H1 (cell line): ENCODE measurements around the gene LTBP4. TPM values are rescaled to one million over a fixed set of nuclear protein-coding genes. Genes with fewer than 3 reads are reported as not detected.

Experiments used
- HDAC6 ChIP-seq: IDR thresholded peaks from one replicate; pipeline ENCODE4 v1.7.1; 2012; ENCODE audit warnings: low read depth, mild to moderate bottlenecking, inconsistent platforms, low read length, moderate library complexity
- NRF1 ChIP-seq: IDR thresholded peaks from 2 replicates; pipeline ENCODE4 v1.6.1; 2011; ENCODE audit warnings: mild to moderate bottlenecking, low read depth, low read length, improper control_type of control experiment
- RFX5 ChIP-seq: IDR thresholded peaks from 2 replicates; pipeline ENCODE4 v1.6.1; 2011; ENCODE audit warnings: low read depth, low read length, improper control_type of control experiment, borderline replicate concordance
- SIN3A ChIP-seq, 2 experiments: IDR thresholded peaks in 1 of 2; conservative IDR thresholded peaks in 1 of 2; 2 replicates each; pipeline ENCODE4 v1.6.1; 2011 to 2012; ENCODE audit warnings: low read length in 2 of 2, improper control_type of control experiment in 1 of 2, low read depth in 1 of 2, mild to moderate bottlenecking in 1 of 2
- polyA plus RNA-seq, 7 experiments: library from polyadenylated mRNA; depleted of rRNA in 3 of 7; stranded (reverse) in 5 of 7; unstranded in 2 of 7; fragments of >200 nt in 5 of 7; fragments of 200-250 nt in 2 of 7; gene quantifications; 1 replicate in 5 of 7; 2 replicates in 1 of 7; 4 replicates in 1 of 7; pipeline versions ENCODE4 v1.2.1 to v1.2.3, GENCODE V29; 2011 to 2013; ENCODE audit warnings: missing spikeins in 2 of 7, mixed read lengths in 2 of 7
- total RNA-seq: library from RNA; stranded (reverse); fragmentation: NEBNext Ultra II Directional; extraction: Animal tissue kit (Norgen Biotek cat#: 25700); gene quantifications from 2 replicates; pipeline ENCODE4 v1.2.1, GENCODE V29; 2021

The LTBP4 gene
- total and polyA plus RNA-seq, 2 of the 8 experiments (the other 6 are each of a cell fraction or from before 2014, with no cell fraction given), result 54.5 to 77.1 TPM

GRCh38 chr19:40621283-40621682 lies 20.1 kb downstream of the LTBP4 start (continued):
- TF ChIP-seq RFX5, result no peak
- no peak for TF ChIP-seq SIN3A (conservative IDR thresholded peaks at IDR 0.05 in 1 of 2, IDR thresholded peaks at IDR 0.05 in 1 of 2; ENCODE audit: low read depth in 1 of 2, low read length in 2 of 2)
- no peak for TF ChIP-seq HDAC6
- no peak for TF ChIP-seq NRF1
- TF ChIP-seq, all 59 proteins: peak for 0
